ENCODE results near the gene PABPN1.

PABPN1 gene

GRCh38 chr14:23372509-23372908 lies 51.3 kb downstream of the PABPN1 start, which contains the start of gene IL25:
IL25 (plus strand) TSS chr14:23372809.
- no peak for DNase-seq
- intact Hi-C loops (cut with DNase I), result no loop called here

- DNase-seq, result peak in 2 of 10 donors; percentile 13 to 78
- intact Hi-C loops (cut with DNase I), result no loop called here
Measured at GRCh38 chr14:23373041-23373440, 51.8 kb downstream of the PABPN1 start.
